Measurements from ENCODE around the gene GNAS.

GNAS gene

DNA sequence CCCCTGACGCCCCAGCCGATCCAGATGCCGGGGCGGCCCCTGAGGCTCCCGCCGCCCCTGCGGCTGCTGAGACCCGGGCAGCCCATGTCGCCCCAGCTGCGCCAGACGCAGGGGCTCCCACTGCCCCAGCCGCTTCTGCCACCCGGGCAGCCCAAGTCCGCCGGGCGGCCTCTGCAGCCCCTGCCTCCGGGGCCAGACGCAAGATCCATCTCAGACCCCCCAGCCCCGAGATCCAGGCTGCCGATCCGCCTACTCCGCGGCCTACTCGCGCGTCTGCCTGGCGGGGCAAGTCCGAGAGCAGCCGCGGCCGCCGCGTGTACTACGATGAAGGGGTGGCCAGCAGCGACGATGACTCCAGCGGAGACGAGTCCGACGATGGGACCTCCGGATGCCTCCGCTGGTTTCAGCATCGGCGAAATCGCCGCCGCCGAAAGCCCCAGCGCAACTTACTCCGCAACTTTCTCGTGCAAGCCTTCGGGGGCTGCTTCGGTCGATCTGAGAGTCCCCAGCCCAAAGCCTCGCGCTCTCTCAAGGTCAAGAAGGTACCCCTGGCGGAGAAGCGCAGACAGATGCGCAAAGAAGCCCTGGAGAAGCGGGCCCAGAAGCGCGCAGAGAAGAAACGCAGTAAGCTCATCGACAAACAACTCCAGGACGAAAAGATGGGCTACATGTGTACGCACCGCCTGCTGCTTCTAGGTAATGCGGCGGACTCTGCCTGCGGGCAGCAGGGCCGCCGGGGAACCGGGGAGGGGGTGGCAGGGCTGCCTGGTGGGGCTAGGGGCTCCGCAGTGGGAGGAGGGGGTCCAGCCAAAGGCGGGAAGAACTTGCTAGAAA lies 2.3 kb downstream of the GNAS start:
- no peak for DNase-seq

DNA sequence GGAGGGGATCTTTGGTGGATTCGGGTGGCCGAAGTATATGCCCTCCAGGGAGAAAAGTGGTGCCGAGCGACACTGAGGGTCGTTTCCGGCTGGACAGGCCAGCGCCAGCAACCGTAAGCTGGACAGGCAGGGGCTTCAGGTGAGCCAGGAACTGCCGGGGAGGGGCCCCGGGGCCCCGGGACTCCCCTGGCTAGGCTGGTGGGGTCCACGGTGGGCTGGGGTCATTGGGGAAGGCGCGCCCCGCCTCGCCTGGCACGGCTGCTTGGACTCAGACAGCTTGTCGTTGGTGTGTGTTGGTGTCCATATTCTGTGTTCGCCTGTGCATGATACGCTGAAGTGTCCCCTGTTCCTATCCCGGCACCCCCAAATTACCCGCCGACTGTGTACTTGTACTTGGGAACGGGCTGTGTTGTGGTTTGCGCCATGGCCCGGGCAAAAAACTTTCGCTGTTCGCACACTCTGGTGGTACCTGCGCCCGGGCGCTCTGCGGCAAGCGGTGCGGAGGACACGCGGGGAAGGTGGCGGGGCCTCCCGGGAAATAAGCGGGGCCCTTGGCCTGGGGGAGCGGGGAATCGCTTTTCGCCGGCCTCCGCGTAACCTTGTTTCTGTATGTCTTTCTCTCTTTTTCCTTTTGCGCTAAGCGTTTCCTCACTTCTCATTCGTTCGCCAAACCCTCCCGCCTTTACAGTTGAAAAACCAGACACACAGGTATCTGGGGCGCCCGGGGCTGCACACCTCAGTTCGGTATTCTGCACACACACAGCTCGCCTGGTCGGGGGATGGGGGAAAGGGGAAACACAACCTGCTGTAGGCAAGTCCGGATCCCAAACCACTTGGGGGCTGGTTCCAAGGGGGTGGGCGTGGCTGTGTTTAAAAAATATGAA lies 3.2 kb downstream of the GNAS start:
- no peak for DNase-seq

DNA sequence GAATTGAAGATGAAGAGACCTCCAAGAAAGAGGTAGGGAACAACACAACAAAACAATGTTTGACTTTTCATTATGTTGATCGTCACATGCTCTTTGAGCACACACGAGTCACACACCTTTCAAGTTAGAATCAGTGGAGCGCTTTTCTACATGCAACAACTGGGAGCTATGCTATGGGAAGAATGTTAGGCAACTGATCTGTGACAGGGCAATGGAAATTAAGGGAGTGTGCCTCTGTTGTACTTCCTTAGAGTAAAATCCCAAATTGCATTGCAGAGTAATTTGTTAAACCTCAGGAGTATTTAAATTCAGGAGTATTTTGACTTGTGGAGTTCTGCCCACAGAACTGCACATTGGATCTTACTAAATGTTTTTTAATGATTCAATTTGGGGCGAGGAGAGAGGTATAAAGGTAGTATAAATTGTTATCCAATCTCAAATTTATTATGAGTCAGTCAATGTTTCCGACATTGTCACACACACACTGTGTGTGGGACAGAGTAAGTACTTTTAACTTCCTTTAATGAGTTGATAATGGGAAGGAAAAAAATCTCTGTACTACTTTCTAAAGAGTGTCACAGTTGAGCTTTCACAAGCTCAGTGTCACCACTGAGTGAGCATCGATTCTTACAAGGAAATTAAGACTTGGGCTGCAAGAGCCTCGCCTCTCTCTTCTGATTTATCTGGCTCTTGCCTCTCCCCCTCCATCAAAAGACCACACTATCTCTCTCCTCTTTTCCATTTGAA lies 10.7 kb downstream of the GNAS start:
- no peak for DNase-seq

DNA sequence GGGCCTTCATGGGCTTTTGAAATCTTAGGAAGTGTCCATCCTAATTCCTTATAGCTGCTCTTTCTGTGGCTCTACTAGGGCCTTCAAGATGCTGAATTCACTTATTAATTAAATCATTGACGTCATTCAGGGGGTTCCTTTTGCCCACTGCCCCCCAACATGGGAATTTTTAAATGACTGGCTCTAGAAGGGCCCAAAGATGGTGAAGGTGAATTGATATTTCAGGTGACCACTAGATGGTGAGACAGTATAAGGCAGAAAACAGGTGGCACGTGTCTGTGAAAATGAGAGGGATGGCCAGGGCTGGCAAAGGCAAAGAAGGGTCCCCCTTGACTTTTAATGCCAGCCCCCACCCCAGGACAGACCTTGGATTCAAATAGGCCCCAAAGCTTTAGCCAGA lies 11.8 kb downstream of the GNAS start:
- no peak for DNase-seq

DNA sequence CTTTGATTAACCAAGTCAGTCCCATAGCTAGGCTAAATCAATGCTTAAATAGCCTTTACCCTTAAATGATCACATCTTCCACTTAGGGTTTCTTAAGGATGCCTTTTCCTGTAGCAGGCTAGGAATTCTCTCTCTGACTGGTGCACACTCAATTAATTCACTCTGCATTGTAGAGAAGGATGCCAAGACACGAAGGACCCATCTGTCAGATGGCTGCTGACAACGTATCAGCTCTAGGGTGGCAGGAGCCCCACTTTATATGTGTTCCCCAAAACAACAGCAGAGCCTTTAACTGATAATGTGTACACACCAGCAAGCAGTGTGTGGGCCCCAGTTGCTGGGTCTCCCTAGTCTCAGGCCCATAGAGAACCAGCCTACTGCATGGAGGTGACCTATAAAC lies 13.3 kb downstream of the GNAS start:
- DNase-seq: no peak

DNA sequence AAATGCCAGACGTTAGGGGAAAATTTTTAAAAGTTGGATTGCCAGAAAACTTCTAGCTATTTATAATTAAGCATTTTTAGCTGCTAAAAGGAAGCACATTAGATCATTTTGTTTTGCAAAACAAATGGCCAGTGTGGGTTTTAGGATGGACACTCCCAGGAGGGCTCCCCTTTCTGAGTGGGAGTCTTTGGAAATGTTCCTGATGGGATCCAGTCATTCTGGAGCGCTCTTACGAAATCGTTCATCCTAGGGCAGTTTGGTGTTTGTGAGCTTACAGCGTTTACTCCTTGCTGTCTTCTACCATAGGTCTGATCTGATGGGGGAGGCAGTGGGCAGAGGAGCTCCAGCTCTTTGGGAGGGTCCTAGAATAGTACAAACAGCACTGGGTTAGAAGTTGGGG lies 14.7 kb downstream of the GNAS start:
- DNase-seq: no peak

DNA sequence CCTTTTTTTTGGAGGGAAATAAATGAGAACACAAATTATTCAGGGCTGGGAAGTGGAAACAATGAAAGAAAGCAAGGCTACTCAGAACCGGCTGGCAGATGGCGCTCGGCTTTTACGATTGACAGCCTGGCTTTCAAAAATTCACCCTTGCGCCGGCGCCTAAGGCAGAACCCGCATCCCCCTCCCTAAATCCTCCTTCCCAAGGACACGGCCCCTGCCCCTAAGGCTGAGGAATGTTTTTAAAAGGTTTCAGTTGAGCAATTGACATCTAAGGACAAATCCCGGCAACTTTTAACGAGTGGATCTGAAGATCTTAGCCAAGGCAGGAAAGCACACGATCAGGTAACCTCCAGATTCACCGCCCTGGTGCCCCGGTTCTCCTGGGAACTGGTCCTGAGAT lies 16.3 kb downstream of the GNAS start:
- no peak for DNase-seq

DNA sequence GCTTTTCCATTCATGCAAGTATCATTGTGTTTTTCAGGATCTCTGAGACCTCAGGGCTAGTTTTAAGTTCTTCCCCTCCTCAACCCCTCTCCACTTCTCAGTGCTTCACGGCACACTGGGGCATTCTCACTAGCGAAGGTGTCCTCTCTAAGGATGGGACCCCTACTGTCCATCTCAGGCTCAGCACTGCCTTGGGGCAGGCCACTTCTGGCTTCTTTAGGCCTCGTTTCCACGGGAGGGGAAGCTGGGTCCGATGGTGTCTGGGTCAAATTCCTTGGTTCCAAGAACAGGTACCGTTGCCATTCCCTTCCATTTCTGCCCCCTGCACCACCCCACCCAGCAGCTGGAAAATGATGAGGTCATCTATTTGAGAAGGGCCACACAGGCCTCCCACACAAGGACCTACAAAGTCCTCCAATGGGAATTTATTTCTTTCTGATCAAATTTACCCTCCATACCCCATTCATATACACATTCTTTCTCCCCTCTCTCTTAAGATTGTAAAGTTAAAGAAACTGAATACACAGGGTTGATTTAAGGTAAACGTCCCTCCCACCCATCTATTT lies 17.2 kb downstream of the GNAS start:
- no peak for DNase-seq

DNA sequence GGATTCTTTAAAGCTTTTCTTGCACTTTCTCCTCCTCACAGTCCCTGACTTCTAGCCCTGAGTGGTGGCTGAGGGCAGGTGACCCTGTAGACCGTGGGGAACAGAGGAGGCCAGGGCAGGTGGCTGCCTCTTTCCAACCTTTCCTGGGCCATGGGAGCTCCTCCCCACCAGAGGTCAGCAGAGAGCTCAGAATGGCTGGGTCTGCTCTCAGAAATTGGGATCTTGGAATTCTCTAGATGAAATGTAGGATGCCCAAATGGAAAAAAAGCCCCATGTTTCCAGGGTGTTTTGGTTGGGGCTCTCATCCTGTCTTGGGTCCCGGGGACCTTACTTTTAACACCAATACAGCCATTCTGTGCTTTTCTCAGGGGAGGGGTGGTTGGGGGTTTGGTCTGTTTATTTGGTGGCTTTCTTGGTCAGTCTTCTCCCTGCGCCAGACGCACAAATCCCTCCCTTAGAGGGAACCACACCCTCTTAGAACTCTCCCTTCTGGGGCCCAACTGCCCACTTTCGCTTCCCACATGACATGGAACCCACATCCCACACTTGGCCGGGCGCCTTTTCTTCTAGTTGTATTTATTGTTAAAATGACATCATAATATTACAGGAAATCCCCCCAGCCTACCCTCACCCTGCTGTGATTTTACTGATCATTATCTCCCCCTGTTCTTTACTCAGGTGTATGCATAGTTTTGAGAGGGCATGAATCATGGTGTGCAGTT lies 17.9 kb downstream of the GNAS start:
- no peak for DNase-seq

DNA sequence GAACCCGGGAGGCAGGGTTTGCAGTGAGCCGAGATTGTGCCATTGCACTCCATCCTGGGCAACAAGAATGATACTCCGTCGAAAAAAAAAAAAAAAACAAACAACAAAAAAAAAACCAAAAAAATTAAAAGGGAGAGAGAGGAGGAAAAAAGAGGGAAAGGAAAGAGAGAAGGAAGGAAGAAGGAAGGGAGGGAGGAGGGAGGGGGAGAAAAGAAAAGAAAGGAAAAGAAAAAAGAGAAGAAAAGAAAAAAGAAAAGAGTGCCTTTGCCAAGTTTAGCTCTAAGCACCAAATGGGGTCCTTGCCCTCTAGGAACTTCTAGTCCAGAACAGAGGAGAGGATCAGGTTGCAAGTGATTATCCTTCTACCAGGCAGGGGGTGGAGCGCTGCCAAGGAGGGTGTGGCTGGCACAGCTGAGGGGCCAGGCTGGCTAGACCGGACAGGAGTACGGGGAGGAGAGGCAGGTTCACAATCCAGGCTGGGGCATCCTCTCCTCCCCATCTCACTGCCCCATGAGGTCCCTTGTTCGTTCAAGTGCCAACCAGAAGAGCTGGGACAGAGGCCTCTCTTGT lies 19.1 kb downstream of the GNAS start:
- DNase-seq: no peak

DNA sequence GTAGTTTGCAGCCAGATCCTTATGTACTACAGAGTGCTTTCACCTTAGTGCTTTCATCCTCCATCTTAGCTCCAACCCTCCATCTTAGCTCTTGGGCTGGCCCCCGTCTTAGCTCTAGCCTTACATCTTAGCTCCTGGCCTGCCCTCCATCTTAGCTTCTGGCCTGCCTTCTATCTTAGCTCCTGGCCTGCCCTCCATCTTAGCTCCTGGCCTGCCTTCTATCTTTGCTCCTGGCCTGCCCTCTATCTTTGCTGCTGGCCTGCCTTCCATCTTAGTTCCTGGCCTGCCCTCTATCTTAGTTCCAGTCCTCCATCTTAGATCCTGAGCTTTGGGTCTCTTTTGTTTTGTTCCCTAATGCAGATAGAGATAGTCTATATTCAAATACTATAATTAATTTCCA lies 22.0 kb downstream of the GNAS start:
- DNase-seq: no peak

DNA sequence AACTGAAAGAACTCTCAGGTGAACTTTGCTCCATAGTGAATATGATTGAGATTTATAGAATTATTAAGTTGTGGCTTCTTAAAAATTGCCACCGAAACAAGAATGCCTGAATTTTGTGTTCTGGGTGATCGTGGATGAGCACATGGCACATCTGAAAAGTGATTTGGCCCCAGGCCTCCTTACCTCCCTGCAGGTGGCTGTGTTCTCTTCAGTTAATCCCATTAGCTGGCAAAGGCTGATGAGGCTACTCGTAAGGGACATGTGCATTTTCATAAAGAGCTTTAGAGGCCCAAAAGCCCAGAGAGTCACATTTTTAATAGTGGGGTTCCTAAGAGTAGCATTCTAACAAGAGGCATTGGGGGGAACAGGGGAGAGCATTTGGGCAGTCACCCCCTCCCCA lies 22.6 kb downstream of the GNAS start:
- DNase-seq: no peak

DNA sequence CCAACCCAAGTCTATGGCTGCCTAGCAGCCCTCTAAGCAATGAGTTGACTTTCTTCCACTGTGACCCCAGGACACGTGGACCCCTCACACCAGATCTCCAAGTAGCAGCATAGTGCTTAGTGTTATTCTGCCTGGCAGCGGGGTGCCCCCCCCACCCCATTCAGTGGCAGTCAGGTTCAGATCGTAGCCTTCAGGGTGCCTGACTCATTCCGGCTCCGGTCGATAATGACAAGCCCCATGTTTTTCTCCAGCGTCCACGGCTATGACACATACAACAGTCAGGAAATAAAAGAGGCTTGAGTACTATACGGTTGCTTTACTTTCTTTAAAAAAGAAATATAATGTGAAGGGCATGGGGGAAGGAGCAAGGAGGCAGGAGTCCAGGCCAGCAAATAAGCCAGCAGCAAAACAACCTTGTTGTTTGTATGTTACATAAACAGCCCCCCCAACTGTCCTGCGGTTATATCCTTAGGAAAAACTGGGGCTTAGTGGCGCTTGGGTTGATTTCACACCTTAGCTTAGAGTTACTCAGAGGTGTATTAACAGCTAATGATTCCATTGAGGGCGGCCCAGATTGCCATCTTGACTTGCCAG lies 23.1 kb downstream of the GNAS start:
- DNase-seq: no peak

DNA sequence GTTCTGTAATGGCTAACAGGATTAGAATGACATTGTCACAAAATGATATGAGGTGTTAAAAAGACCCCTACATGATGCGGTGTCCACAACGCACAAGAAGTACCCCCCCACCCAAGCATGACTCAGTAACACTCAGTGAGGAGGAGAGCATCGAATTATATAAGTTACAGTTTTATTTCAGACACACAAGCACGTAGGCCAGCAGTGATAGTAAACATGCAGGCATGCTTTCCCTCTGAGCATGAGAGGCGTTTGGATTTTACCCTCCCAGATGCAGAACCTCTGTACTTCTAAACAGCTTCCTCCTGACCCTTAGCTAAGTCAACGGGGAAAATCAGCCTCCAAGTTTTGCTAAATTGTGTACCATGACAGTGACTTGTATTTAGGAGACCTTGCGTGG lies 23.9 kb downstream of the GNAS start:
- no peak for DNase-seq

DNA sequence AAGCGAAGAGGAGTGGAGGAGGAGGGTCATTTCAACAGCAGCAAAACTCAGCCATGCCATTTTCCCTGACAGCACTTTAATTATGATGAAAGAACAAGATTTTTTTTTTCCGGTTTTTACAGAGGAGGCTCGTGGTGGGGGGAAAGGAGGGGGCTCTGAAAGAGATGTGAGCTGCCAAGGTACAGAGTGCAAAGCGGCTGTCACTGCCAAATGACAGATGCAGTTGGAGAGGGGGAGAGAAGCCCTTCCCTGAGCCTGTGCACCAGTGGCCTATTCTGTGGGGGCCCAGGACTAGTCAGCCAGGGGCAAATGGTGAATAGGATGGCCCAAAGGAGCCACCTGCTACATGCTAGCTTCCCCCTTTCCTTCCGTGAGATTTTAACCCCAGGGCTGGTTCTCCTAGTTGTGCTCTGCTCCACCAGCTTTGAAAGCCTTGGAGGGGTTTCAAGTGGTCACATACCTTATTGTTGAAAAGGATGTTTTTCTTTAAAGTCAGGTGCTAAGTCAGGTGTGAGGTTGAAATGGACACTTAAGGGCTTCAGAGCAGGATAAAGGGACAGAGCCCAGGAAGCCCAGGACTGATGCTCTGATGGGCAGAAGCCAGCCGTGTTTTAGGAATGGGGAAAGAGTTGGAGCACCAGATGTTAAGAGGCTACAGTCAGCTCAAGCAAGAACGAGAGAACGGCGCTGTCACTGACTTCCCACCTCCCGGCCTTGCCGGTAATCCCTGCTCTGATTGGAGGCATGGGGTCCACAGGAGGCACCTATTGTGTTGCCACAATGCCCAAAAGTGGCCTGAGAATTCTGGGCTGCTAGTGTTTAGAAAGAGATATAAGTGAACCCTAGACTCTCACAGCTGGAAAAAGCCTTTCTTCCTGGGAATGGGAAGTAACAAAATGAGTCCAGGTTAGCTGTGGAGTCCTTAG lies 24.8 kb downstream of the GNAS start:
- DNase-seq: no peak

DNA sequence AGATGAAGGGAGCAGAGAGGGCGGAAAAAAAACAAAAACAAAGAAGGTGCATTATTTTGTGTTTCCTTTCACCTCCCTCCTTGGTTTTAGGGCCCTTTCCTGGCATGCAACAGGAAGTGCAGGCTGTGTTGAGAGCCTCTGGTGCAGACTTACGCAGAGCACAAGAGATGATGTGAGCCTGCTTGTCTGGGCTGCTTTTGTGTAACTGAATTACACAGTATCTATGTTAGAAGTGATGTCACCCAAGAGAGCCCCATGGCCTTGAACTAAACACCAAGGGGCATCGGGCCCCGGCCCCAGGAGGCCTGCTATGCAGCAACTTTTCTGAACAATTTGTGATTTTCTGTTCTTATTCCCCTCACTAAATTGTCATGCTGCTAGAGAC lies 25.5 kb downstream of the GNAS start:
- no peak for DNase-seq

DNA sequence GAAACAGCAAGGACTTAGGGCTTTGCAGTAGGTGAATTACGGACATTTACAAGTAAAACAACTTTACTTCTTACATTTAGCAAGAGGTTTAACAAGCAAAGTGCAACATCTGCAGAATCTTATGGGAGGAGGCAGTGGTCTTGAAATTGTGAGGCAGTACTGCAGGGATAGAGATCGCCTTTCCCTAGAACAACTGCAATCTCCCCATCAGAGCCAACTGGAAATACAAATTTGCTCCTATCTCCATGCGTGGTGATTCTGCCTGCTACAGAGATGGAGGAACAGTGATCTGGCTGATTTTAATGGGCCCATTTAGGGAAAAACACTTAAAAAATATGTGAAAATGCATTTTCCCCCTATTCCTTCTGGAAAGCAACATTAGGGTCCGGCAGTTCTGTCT lies 25.9 kb downstream of the GNAS start:
- DNase-seq: no peak

DNA sequence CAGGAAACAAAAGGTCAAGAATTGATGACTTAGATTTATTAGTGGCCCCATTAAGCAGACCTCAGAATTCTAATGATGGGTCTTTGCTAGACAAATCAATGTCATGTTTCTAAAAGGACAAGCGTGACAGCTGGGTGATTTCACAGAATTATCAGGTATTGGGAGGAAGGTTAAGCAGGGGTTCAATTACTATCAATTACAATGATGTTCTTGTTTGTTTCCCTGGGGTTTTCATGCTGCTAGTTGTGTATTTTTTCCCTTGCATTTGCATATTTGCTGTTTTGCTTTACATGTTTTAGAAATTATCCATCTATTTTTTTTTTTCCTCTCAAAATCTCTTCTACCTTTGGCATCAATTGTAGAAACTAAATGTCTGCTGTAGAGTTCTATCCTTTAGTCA lies 27.9 kb downstream of the GNAS start:
- DNase-seq: no peak

DNA sequence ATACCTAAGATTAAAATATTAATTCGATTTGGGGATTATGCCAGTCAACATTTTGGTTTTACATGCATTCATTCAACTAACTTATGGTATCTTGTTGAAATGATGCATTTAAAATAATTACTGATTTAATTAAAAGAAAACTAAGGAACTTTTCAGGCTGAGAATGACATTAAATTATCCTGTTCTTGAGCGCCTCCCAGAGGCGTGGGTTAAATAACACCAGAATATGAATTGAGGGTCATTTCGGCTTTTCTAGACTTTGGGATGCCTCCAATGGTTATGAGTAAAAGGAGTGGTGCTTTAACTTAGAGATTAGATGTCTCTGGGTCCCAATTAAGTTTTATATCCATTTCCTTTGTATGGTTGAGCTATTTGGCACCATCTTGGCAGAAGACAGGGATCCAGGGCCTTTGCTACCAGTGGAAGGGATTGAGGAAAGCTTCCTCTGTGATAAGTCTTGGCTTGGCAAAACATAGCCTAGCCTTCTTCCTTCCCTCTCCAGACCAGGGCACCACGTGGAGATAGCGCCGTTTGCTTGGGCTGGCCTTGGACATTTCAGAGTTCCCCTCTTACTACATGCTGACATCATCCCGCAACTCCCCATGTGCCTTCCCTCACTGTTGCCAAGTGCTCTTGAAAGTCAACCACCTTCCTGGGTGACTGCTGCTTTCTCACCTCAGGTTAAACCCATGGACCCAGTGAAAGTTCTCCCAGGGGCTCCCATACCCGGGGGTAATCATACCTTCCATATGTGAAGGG lies 28.7 kb downstream of the GNAS start:
- DNase-seq: no peak

DNA sequence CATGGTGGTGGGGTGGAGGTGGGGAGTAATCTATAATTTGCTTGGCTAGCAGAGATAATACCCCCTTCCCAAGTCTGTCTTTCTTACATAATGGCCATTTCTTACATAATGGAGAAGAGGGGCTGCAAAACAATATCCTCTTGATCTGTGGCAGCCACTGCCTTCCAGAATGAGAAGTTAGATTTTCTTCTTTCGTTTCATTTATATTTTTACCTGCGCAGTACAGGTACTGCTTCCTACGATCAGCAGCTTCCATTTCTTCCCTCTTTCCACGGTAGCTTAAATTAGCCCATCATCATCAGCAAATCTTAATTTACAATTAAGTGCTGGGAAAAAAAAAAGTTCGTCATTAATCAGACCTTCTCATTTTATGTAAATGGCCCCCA lies 30.2 kb downstream of the GNAS start:
- DNase-seq: no peak
